Measurements from ENCODE around the gene POPDC2.

Gene POPDC2

DNA sequence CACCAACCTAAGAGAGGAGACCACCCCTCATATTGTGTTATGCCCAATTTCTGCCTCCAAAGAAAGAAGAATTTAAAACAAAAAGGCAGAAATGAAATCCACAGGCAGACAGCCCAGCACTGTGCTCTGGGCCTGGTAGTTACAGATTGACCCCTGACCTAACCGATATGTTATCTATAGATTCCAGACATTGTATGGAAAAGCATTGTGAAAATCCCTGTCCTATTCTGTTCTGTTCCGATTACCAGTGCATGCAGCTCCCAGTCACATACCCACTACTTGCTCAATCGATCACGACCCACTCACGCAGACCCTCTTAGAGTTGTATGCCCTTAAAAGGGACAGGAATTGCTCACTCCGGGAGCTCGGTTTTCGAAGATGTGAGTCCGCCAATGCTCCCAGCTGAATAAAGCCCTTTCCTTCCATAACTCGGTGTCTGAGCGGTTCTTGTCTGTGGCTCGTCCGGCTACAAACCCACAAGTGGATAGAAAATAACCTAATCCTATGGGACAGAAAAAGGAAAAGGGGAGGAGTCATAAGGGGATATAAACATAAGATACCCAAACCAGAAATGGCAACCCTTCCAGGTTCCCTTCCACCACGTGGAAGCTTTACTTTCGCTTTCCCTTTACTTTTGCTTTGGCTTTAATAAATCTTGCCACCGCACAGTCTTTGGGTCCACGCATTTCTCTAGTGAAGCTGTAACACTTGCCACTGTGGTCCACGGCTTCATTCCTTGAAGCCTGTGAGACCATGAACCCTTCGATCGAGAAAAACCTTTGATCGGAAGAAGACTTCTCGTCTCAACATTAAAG lies 40.7 kb upstream of the POPDC2 start:
- Histone ChIP-seq H3K27ac (ENCODE audit: extremely low read depth, low read depth, low read length) (no peak overlapping the region), H3K36me3 (ENCODE audit: control insufficient read depth in 2 of 2, insufficient read depth in 1 of 2, low read length in 2 of 2) (no peaks in the 10 kb centered on the region), H3K4me1 (ENCODE audit: control insufficient read depth, insufficient read depth, low read length) (no peaks in the 10 kb centered on the region), H3K4me3 (ENCODE audit: low read depth, low read length) (no peak overlapping the region), H3K9me3 (ENCODE audit: control insufficient read depth, insufficient read depth, low read depth, low read length) (no peaks in the 10 kb centered on the region)
- CTCF ChIA-PET, result interaction anchor here (0.6 kb wide), 2 partner anchors 12 to 194 kb away, joined by 3 read pairs; no protein-coding TSS in a partner anchor
- POLR2A ChIA-PET, result no interaction called here
- TF ChIP-seq ZNF514 (tag by site-specific recombination; IDR thresholded peaks at IDR 0.05) (no peak), ZNF138 (tag by site-specific recombination; IDR thresholded peaks at IDR 0.05; ENCODE audit: borderline replicate concordance) (no peak), OVOL3 (tag by site-specific recombination; IDR thresholded peaks at IDR 0.05) (no peak), PBX3 (CRISPR knock-in tag; IDR thresholded peaks at IDR 0.05) (no peak), TCF7L2 (IDR thresholded peaks at IDR 0.05; ENCODE audit: borderline replicate concordance, low read depth, low read length) (no peak), EGR2 (tag by site-specific recombination; IDR thresholded peaks at IDR 0.05; ENCODE audit: low read depth) (no peak), BCL11B (tag by site-specific recombination; IDR thresholded peaks at IDR 0.05; ENCODE audit: low read depth) (no peak), GFI1B (tag by site-specific recombination; IDR thresholded peaks at IDR 0.05) (no peak), OSR2 (tag by site-specific recombination; IDR thresholded peaks at IDR 0.05) (no peak), TRIM28 (IDR thresholded peaks at IDR 0.05; ENCODE audit: borderline replicate concordance, low read length) (no peak)
- TF ChIP-seq, protein P1, sequence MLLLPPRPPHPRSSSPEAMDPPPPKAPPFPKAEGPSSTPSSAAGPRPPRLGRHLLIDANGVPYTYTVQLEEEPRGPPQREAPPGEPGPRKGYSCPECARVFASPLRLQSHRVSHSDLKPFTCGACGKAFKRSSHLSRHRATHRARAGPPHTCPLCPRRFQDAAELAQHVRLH (tag by site-specific recombination; IDR thresholded peaks at IDR 0.05), result no peak
- TF ChIP-seq, protein P2, sequence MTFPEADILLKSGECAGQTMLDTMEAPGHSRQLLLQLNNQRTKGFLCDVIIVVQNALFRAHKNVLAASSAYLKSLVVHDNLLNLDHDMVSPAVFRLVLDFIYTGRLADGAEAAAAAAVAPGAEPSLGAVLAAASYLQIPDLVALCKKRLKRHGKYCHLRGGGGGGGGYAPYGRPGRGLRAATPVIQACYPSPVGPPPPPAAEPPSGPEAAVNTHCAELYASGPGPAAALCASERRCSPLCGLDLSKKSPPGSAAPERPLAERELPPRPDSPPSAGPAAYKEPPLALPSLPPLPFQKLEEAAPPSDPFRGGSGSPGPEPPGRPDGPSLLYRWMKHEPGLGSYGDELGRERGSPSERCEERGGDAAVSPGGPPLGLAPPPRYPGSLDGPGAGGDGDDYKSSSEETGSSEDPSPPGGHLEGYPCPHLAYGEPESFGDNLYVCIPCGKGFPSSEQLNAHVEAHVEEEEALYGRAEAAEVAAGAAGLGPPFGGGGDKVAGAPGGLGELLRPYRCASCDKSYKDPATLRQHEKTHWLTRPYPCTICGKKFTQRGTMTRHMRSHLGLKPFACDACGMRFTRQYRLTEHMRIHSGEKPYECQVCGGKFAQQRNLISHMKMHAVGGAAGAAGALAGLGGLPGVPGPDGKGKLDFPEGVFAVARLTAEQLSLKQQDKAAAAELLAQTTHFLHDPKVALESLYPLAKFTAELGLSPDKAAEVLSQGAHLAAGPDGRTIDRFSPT (tag by site-specific recombination; IDR thresholded peaks at IDR 0.05), result no peak

GRCh38 chr3:119700269-119700919 lies 40.0 kb upstream of the POPDC2 start:
- ChIA-PET POLR2A (no interaction called here), CTCF (interaction anchor here (0.6 kb wide), 1 partner anchor 194 kb away, joined by 3 read pairs; no protein-coding TSS in a partner anchor)
- no peak for TF ChIP-seq OSR2 (tag by site-specific recombination; IDR thresholded peaks at IDR 0.05)
- TF ChIP-seq EGR2 (tag by site-specific recombination; IDR thresholded peaks at IDR 0.05; ENCODE audit: low read depth), result no peak
- TF ChIP-seq ZNF843 (tag by site-specific recombination; IDR thresholded peaks at IDR 0.05), result no peak
- no peak for TF ChIP-seq ZNF701 (tag by site-specific recombination; IDR thresholded peaks at IDR 0.05)
- no peak for TF ChIP-seq ZNF23 (tag by site-specific recombination; IDR thresholded peaks at IDR 0.05; ENCODE audit: borderline replicate concordance)
- no peak for TF ChIP-seq KLF9 (tag by site-specific recombination; IDR thresholded peaks at IDR 0.05; ENCODE audit: low read depth)
- TF ChIP-seq ZNF292 (tag by site-specific recombination; IDR thresholded peaks at IDR 0.05; ENCODE audit: borderline replicate concordance, low read depth), result no peak
- TF ChIP-seq, protein P3, sequence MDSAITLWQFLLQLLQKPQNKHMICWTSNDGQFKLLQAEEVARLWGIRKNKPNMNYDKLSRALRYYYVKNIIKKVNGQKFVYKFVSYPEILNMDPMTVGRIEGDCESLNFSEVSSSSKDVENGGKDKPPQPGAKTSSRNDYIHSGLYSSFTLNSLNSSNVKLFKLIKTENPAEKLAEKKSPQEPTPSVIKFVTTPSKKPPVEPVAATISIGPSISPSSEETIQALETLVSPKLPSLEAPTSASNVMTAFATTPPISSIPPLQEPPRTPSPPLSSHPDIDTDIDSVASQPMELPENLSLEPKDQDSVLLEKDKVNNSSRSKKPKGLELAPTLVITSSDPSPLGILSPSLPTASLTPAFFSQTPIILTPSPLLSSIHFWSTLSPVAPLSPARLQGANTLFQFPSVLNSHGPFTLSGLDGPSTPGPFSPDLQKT (IDR thresholded peaks at IDR 0.05; ENCODE audit: borderline replicate concordance, low read depth, low read length), result no peak
- no peak for TF ChIP-seq OVOL3 (tag by site-specific recombination; IDR thresholded peaks at IDR 0.05)
- no peak for TF ChIP-seq ZNF19 (tag by site-specific recombination; IDR thresholded peaks at IDR 0.05; ENCODE audit: low read depth)
- TF ChIP-seq ZBTB6 (tag by site-specific recombination; IDR thresholded peaks at IDR 0.05), result no peak
- no peak for TF ChIP-seq KLF8 (tag by site-specific recombination; IDR thresholded peaks at IDR 0.05)
- no peak for TF ChIP-seq ZFP37 (tag by site-specific recombination; IDR thresholded peaks at IDR 0.05)
- TF ChIP-seq ZNF768 (tag by site-specific recombination; IDR thresholded peaks at IDR 0.05), result no peak

More at GRCh38 chr3:119700269-119700919, 40.0 kb upstream of the POPDC2 start:
- Histone ChIP-seq H3K9me3 (ENCODE audit: control insufficient read depth, insufficient read depth, low read depth, low read length) (no peaks in the 10 kb centered on the region), H3K27ac (ENCODE audit: extremely low read depth, low read depth, low read length) (no peak overlapping the region), H3K36me3 (ENCODE audit: control insufficient read depth in 2 of 2, insufficient read depth in 1 of 2, low read length in 2 of 2) (no peaks in the 10 kb centered on the region), H3K4me1 (ENCODE audit: control insufficient read depth, insufficient read depth, low read length) (no peaks in the 10 kb centered on the region), H3K4me3 (ENCODE audit: low read depth, low read length) (no peak overlapping the region)
